Muscle of back (tissue), 11 donors: Measurements from ENCODE around the gene ACTG2. TPM values are rescaled to one million over a fixed set of nuclear protein-coding genes. Genes with fewer than 3 reads are reported as not detected.
"Not testable (repeated sequence)": the region's sequence is repeated elsewhere in the genome, so short reads cannot be mapped to it uniquely, and the experiment has no call there.

Source experiments
- DNase-seq, 3 donors: peaks; one replicate each; pipeline versions ENCODE4 v3.0.0 to v3.0.0-alpha.2; 2013
- polyA plus RNA-seq, 10 donors: library from polyadenylated mRNA; unstranded; fragments of 120-200 nt; gene quantifications; one replicate each; pipeline ENCODE4 v1.2.1, GENCODE V29; 2013; ENCODE audit not compliant: insufficient read length in 10 of 10

Gene ACTG2
- polyA plus RNA-seq, 10 donors: 3.7 to 10.8 (median 4.8) TPM

- no peak for DNase-seq
These were observed 1.4 kb upstream of the ACTG2 start for GRCh38 chr2:73891276-73891901.

- DNase-seq: no peak
These were observed 1.1 kb downstream of the ACTG2 start for GRCh38 chr2:73893764-73894474.

GRCh38 chr2:73894475-73894850 lies 1.7 kb downstream of the ACTG2 start:
- DNase-seq: no peak

- no peak for DNase-seq
These were observed 2.1 kb downstream of the ACTG2 start for GRCh38 chr2:73894877-73895276.

GRCh38 chr2:73895473-73895872 lies 2.7 kb downstream of the ACTG2 start:
- no peak for DNase-seq

GRCh38 chr2:73896362-73897239 lies 3.8 kb downstream of the ACTG2 start:
- DNase-seq: peak; percentile 32 to 81 (median 48)

- DNase-seq: no peak
These were observed 4.4 kb downstream of the ACTG2 start for GRCh38 chr2:73897240-73897583.

- no peak for DNase-seq
These were observed 5.1 kb downstream of the ACTG2 start for GRCh38 chr2:73897934-73898333.

- no peak for DNase-seq
These were observed 7.1 kb downstream of the ACTG2 start for GRCh38 chr2:73899801-73900336.

GRCh38 chr2:73901143-73901542 lies 8.3 kb downstream of the ACTG2 start:
- no peak for DNase-seq

- no peak for DNase-seq
These were observed 9.5 kb downstream of the ACTG2 start for GRCh38 chr2:73902284-73902683.

GRCh38 chr2:73903313-73903712 lies 10.5 kb downstream of the ACTG2 start:
- no peak for DNase-seq

- not testable (repeated sequence) for DNase-seq
These were observed 11.3 kb downstream of the ACTG2 start for GRCh38 chr2:73903949-73904613.

GRCh38 chr2:73904952-73905351 lies 12.1 kb downstream of the ACTG2 start:
- DNase-seq: no peak

GRCh38 chr2:73906847-73907505 lies 14.2 kb downstream of the ACTG2 start:
- DNase-seq: no peak

- DNase-seq: no peak
These were observed 15.1 kb downstream of the ACTG2 start for GRCh38 chr2:73907840-73908452.

GRCh38 chr2:73908689-73909652 lies 16.2 kb downstream of the ACTG2 start:
- DNase-seq: no peak

GRCh38 chr2:73910873-73911547 lies 18.2 kb downstream of the ACTG2 start:
- no peak for DNase-seq
